D721Med (cell line): ENCODE data around the gene MRPL14.
"Not testable (repeated sequence)": the region's sequence is repeated elsewhere in the genome, so short reads cannot be mapped to it uniquely, and the experiment has no call there.

Source experiments
- DNase-seq: peaks from one replicate; pipeline ENCODE4 v3.0.0; 2011; ENCODE audit warnings: low spot score; ENCODE audit not compliant: insufficient read length
- FAIRE-seq: peaks from 2 replicates; lab custom pipeline; 2011; peaks lifted over from hg19 to GRCh38; lab: Jason Lieb, UNC
- CTCF ChIP-seq: IDR thresholded peaks from 2 replicates; pipeline ENCODE4 v1.5.1; 2012; ENCODE audit warnings: mild to moderate bottlenecking, control low read depth; ENCODE audit not compliant: insufficient read depth; ENCODE audit errors: missing control alignments

MRPL14 gene

GRCh38 chr6:44099192-44099591 lies 28.1 kb downstream of the MRPL14 start:
- DNase-seq = no peak
- TF ChIP-seq CTCF = no peak
- FAIRE-seq = no peak

- FAIRE-seq (no peak), DNase-seq (no peak)
- TF ChIP-seq CTCF = no peak
Observed at GRCh38 chr6:44097782-44098317, 29.4 kb downstream of the MRPL14 start.

- no peak for FAIRE-seq
- TF ChIP-seq CTCF = peak; percentile 87
- peak; percentile 58 for DNase-seq
Observed at GRCh38 chr6:44096612-44097011, 30.6 kb downstream of the MRPL14 start.

GRCh38 chr6:44095243-44095623 lies 32.0 kb downstream of the MRPL14 start:
- not testable (repeated sequence) for FAIRE-seq, DNase-seq

GRCh38 chr6:44094403-44095242 lies 32.6 kb downstream of the MRPL14 start:
- no peak for TF ChIP-seq CTCF
- DNase-seq = no peak
- FAIRE-seq = no peak

- FAIRE-seq (no peak), DNase-seq (no peak)
- no peak for TF ChIP-seq CTCF
Observed at GRCh38 chr6:44093750-44094402, 33.4 kb downstream of the MRPL14 start.

GRCh38 chr6:44093066-44093465 lies 34.2 kb downstream of the MRPL14 start:
- FAIRE-seq = no peak
- no peak for DNase-seq
- TF ChIP-seq CTCF = no peak
